BLaER1 treated with 17β-estradiol and CSF1 and Interleukin-3, amounts not matched to agents 10 nM and 100 nM (cell line): ENCODE measurements around the gene PPFIA2.

ENCODE experiments used
- H3K27ac ChIP-seq, 11 experiments: shearing (Covaris generic); formaldehyde crosslinking; 2 replicates each; pipeline ENCODE4 v1.8.1; 2022
- H3K27me3 ChIP-seq, 11 experiments: shearing (Covaris generic); formaldehyde crosslinking; 2 replicates each; pipeline ENCODE4 v1.8.1; 2022
- H3K36me3 ChIP-seq, 11 experiments: shearing (Covaris generic); formaldehyde crosslinking; 2 replicates each; pipeline ENCODE4 v1.8.1; 2022
- H3K4me1 ChIP-seq, 10 experiments: shearing (Covaris generic); formaldehyde crosslinking; 2 replicates each; pipeline ENCODE4 v1.8.1; 2022
- H3K4me2 ChIP-seq, 11 experiments: shearing (Covaris generic); formaldehyde crosslinking; 2 replicates each; pipeline ENCODE4 v1.8.1; 2022
- H3K4me3 ChIP-seq, 10 experiments: shearing (Covaris generic); formaldehyde crosslinking; 2 replicates each; pipeline ENCODE4 v1.8.1; 2022
- H3K9ac ChIP-seq, 11 experiments: shearing (Covaris generic); formaldehyde crosslinking; 2 replicates each; pipeline ENCODE4 v1.8.1; 2022
- H3K9me3 ChIP-seq, 11 experiments: shearing (Covaris generic); formaldehyde crosslinking; replicated peaks in 1 of 11; 2 replicates each; pipeline ENCODE4 v1.8.1; 2022
- H4K20me1 ChIP-seq, 11 experiments: shearing (Covaris generic); formaldehyde crosslinking; 2 replicates each; pipeline ENCODE4 v1.8.1; 2022
- Cebpa-rat ChIP-seq, 11 experiments: shearing (Covaris generic); IDR thresholded peaks; 2 replicates each; pipeline ENCODE4 v1.8.1; 2022

PPFIA2 gene

DNA sequence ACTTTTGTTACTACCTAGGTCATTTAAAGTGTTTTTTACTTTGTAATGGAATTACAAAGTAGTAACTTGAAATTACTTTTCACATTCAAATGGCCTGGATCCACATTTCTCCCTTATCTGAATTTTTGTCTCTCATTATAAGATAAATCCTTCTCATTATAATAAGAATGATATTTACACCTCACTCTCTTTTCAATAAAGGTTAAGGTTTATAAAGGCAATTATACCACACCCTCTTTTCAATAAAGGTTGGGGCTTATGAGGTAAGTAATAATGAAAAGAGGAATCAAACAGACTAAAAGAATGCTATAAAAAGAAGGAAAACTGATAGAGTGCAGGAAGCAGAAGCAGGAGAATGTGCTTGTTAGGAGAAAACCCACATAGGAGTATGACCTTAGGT, 470.5 kb downstream of the PPFIA2 start:
- Histone ChIP-seq H3K4me3 (no peak overlapping the region), H3K4me2 (no peak overlapping the region), H3K36me3 (no peaks in the 10 kb centered on the region), H3K9me3 (no peaks in the 10 kb centered on the region), H3K9ac (no peak overlapping the region), H3K4me1 (no peaks in the 10 kb centered on the region), H4K20me1 (no peaks in the 10 kb centered on the region), H3K27ac (no peak overlapping the region), H3K27me3 (no peaks in the 10 kb centered on the region)
- no peak for TF ChIP-seq Cebpa-rat (IDR thresholded peaks at IDR 0.05)

DNA sequence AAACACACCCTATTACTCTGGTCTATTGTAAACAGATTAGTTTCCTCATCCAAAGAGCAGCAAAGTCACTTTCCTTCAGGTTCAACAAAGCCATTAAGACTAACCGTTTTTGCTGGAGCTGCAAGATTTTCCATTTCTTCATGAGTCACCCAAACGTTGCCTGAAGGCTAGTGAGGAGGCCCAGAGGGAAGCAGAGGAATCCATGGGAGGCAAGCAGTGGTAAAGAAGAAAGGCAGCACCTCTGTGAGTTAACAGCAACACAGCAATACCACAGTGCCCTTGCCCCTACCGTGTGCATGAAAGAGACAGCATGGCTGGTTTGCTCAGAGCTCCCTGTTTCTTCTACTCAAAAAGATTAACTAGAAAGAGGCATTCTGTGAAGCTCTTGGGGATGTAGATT, 475.0 kb downstream of the PPFIA2 start:
- Histone ChIP-seq H3K36me3 (no peaks in the 10 kb centered on the region), H3K4me3 (no peak overlapping the region), H3K4me2 (no peak overlapping the region), H3K27me3 (no peaks in the 10 kb centered on the region), H4K20me1 (no peaks in the 10 kb centered on the region), H3K27ac (no peak overlapping the region), H3K9me3 (no peaks in the 10 kb centered on the region), H3K4me1 (no peaks in the 10 kb centered on the region), H3K9ac (no peak overlapping the region)
- TF ChIP-seq Cebpa-rat (IDR thresholded peaks at IDR 0.05): no peak

DNA sequence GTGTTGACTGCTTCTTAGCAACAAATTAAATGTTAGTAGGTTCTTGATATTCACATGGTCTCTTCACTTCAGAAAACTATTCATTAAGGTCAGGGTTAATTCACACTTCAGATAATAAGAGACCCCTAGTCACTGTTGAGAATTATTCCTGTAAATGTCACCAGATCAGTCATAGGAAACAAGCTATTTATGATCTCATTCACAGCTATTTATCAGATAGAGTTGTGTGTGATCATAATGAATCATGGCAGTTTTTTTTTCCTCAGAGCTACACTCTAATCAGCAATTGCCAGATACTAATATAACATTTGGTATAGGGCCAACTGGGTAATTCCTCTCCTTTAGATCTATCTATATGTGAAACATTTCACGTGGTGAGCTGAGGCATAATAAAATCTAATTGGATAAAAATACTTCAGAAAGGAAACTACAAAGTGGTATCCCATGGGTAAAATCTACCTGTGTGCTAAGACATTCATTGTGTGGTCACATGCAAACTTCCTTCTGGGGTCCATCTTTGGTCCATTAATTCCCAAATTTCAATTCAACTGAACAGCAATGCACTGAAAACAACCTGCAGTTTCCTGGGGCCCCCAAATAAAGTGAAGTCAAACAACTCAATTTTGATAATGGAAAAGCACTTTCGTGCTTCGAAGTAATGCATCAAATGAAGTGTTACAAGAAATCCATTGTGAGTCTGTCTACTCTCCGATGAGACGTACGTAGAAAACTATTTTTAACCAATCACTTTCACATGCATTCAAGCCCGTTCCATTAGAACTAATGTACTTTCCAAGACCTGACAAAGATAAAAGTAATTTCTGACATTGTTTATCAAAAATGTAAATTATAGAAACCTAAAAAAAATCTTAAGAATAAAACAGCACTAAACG, 484.3 kb downstream of the PPFIA2 start:
- Histone ChIP-seq H3K27ac (no peak overlapping the region), H3K4me2 (no peak overlapping the region), H3K9ac (no peak overlapping the region), H3K4me1 (no peaks in the 10 kb centered on the region), H4K20me1 (no peaks in the 10 kb centered on the region), H3K27me3 (no peaks in the 10 kb centered on the region), H3K36me3 (no peaks in the 10 kb centered on the region), H3K9me3 (no peaks in the 10 kb centered on the region), H3K4me3 (no peak overlapping the region)
- no peak for TF ChIP-seq Cebpa-rat (IDR thresholded peaks at IDR 0.05)

DNA sequence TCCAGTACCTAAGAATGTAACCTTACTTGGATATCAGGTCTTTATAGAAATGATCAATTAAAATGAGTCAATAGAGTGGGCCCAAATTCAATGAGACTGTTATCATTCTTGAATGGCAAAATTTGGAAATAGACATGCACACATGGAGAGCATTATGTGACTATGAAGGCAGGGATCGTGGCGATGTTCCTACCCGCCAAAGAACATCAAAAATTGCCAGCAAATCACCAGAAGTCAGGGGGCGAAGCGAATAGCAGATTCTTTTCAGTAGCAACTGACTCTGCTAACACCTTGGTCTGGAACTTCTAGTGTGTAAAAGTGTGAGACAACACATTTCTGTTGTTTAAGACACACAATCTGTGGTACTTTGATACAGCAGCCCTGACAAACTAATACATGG, 488.8 kb downstream of the PPFIA2 start:
- no peak overlapping the region for H3K27ac ChIP-seq
- H3K36me3 ChIP-seq: no peaks in the 10 kb centered on the region
- H3K4me1 ChIP-seq: no peaks in the 10 kb centered on the region
- H3K27me3 ChIP-seq: no peaks in the 10 kb centered on the region
- no peak overlapping the region for H3K9ac ChIP-seq
- no peak overlapping the region for H3K4me2 ChIP-seq
- no peak for TF ChIP-seq Cebpa-rat (IDR thresholded peaks at IDR 0.05)
- H3K4me3 ChIP-seq: no peak overlapping the region
- no peaks in the 10 kb centered on the region for H4K20me1 ChIP-seq
- H3K9me3 ChIP-seq: no peaks in the 10 kb centered on the region

GRCh38 chr12:81263072-81263471, 496.1 kb downstream of the PPFIA2 start:
- no peaks in the 10 kb centered on the region for H3K27me3 ChIP-seq
- TF ChIP-seq Cebpa-rat (IDR thresholded peaks at IDR 0.05): no peak
- no peaks in the 10 kb centered on the region for H4K20me1 ChIP-seq
- no peak overlapping the region for H3K9ac ChIP-seq
- H3K4me2 ChIP-seq: no peak overlapping the region
- no peak overlapping the region for H3K27ac ChIP-seq
- no peaks in the 10 kb centered on the region for H3K36me3 ChIP-seq
- no peak overlapping the region for H3K4me3 ChIP-seq
- H3K4me1 ChIP-seq: no peaks in the 10 kb centered on the region; a peak in 1 of 20 replicates
- no peaks in the 10 kb centered on the region for H3K9me3 ChIP-seq

DNA sequence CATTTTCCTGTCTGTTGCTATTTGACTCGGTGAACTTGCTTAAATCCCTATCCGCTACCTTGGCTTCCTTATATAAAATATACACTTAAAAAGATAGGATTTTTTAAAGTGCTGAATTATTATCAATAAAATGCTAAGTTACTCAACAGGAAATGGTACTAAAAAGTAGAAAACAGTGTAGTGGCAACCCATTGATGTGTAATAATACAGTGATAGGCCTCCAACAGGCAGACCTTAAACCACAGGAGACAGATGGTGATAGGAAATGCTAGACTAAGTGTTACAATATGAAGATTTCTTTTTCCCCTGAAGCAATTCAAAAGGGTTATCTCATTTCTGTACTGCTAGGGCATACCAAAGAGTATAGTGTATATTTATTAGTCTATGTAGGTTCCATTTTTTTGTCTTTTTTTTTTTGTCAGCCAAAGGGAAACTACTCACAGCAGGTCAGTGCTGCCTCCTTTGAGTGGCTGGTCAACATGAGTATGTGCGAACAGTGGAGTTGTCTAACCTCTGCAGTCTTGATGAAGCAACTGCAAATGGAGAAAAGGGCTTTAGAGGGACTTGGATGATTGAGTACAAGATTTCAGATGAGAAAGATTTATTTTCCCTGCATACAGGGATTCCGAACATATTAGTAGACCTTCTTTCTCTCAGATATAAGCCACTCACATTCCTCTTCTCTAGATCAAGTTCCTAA, 497.5 kb downstream of the PPFIA2 start:
- Histone ChIP-seq H3K4me1 (no peaks in the 10 kb centered on the region; a peak in 1 of 20 replicates), H4K20me1 (no peaks in the 10 kb centered on the region), H3K27me3 (no peaks in the 10 kb centered on the region), H3K9me3 (no peaks in the 10 kb centered on the region), H3K4me3 (no peak overlapping the region), H3K27ac (no peak overlapping the region), H3K36me3 (no peaks in the 10 kb centered on the region), H3K9ac (no peak overlapping the region), H3K4me2 (no peak overlapping the region)
- TF ChIP-seq Cebpa-rat (IDR thresholded peaks at IDR 0.05): no peak

- H4K20me1 ChIP-seq: no peaks in the 10 kb centered on the region
- H3K36me3 ChIP-seq: no peaks in the 10 kb centered on the region
- no peak overlapping the region for H3K4me3 ChIP-seq
- no peak for TF ChIP-seq Cebpa-rat (IDR thresholded peaks at IDR 0.05)
- H3K9me3 ChIP-seq: no peaks in the 10 kb centered on the region
- H3K27ac ChIP-seq: no peak overlapping the region
- no peaks in the 10 kb centered on the region for H3K27me3 ChIP-seq
- no peaks in the 10 kb centered on the region; a peak in 1 of 20 replicates for H3K4me1 ChIP-seq
- no peak overlapping the region for H3K4me2 ChIP-seq
- H3K9ac ChIP-seq: no peak overlapping the region
Observed at GRCh38 chr12:81259360-81259759, 499.8 kb downstream of the PPFIA2 start.

DNA sequence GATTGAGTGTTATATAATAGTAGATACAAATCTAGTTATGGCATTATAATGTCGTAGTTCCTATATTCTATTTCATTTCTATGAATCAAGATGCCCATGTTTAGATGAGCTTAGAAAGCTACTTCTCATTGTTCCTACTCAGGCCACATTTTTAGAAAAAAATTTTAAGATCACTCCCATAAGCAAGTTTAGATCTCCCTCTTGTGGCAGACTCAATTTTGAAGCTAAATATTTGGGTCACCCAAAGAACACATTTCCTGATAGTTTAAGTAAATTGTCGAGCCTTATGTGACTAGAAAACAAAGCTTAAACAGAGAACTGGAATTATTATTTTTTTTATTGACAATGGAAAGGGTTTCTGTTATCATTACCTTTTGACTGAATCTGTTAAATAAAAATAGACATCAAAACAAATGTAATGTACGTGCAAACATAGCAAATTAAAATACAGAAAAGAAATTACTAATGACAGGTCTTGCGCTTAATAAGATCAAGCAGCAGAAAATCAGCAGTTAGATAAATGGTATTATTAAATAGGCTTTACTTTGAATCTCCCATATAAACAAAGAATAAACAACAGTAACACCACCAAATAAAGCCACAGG, 501.1 kb downstream of the PPFIA2 start:
- no peaks in the 10 kb centered on the region for H4K20me1 ChIP-seq
- H3K27ac ChIP-seq: no peak overlapping the region
- H3K4me3 ChIP-seq: no peak overlapping the region
- no peaks in the 10 kb centered on the region for H3K27me3 ChIP-seq
- H3K4me1 ChIP-seq: no peaks in the 10 kb centered on the region; a peak in 1 of 20 replicates
- no peak for TF ChIP-seq Cebpa-rat (IDR thresholded peaks at IDR 0.05)
- H3K4me2 ChIP-seq: peak overlapping the region in 3 of 11 experiments; percentile 2 to 21 (median 17); a peak in 1 of 22 replicates
- H3K36me3 ChIP-seq: no peaks in the 10 kb centered on the region
- no peak overlapping the region for H3K9ac ChIP-seq
- no peaks in the 10 kb centered on the region for H3K9me3 ChIP-seq

GRCh38 chr12:81255947-81256346, 503.2 kb downstream of the PPFIA2 start:
- H3K36me3 ChIP-seq: no peaks in the 10 kb centered on the region
- H3K9ac ChIP-seq: no peak overlapping the region
- TF ChIP-seq Cebpa-rat (IDR thresholded peaks at IDR 0.05): no peak
- H4K20me1 ChIP-seq: no peaks in the 10 kb centered on the region
- no peaks in the 10 kb centered on the region; a peak in 1 of 20 replicates for H3K4me1 ChIP-seq
- H3K4me2 ChIP-seq: no peak overlapping the region
- H3K27ac ChIP-seq: no peak overlapping the region
- no peak overlapping the region for H3K4me3 ChIP-seq
- H3K9me3 ChIP-seq: no peaks in the 10 kb centered on the region
- no peaks in the 10 kb centered on the region for H3K27me3 ChIP-seq
